Glutamatergic neuron (in vitro differentiated cells): Measurements from ENCODE around the gene FGFRL1. TPM values are rescaled to one million over a fixed set of nuclear protein-coding genes. Genes with fewer than 3 reads are reported as not detected.

Experiments used
- DNase-seq: peaks from one replicate; pipeline ENCODE4 v3.0.0; 2022
- H3K27ac Mint-ChIP-seq: one replicate; pipeline ENCODE4 v1.8.0; 2020; ENCODE audit warnings: mild to moderate bottlenecking, mixed read lengths, inconsistent platforms; ENCODE audit not compliant: unreplicated experiment
- H3K27me3 Mint-ChIP-seq: one replicate; pipeline ENCODE4 v1.8.0; 2020; ENCODE audit warnings: mild to moderate bottlenecking, moderate library complexity, mixed read lengths, inconsistent platforms; ENCODE audit not compliant: unreplicated experiment
- H3K36me3 Mint-ChIP-seq: one replicate; pipeline ENCODE4 v1.8.0; 2020; ENCODE audit warnings: mild to moderate bottlenecking, mixed read lengths, inconsistent platforms; ENCODE audit not compliant: unreplicated experiment
- H3K4me1 Mint-ChIP-seq: one replicate; pipeline ENCODE4 v1.8.0; 2020; ENCODE audit warnings: mild to moderate bottlenecking, low read depth, mixed read lengths, inconsistent platforms; ENCODE audit not compliant: unreplicated experiment
- H3K4me3 Mint-ChIP-seq: one replicate; pipeline ENCODE4 v1.8.0; 2020; ENCODE audit warnings: mild to moderate bottlenecking, mixed read lengths, inconsistent platforms; ENCODE audit not compliant: unreplicated experiment
- H3K9me3 Mint-ChIP-seq: one replicate; pipeline ENCODE4 v1.8.0; 2020; ENCODE audit warnings: mild to moderate bottlenecking, moderate library complexity, mixed read lengths, inconsistent platforms; ENCODE audit not compliant: unreplicated experiment
- CTCF ChIP-seq: fragments of 200-600 bp; sonication (generic); IDR thresholded peaks from one replicate; pipeline ENCODE4 v1.5.0; 2021; ENCODE audit not compliant: partially characterized antibody, unreplicated experiment
- total RNA-seq: library from RNA; stranded (reverse); fragmentation: NEBNext Ultra II Directional; extraction: Animal tissue kit (Norgen Biotek cat#: 25700); gene quantifications from one replicate; pipeline ENCODE4 v1.2.1, GENCODE V29; 2021; ENCODE audit not compliant: unreplicated experiment

The FGFRL1 gene
- total RNA-seq, 1 donor from 2014 or later = 20.9 TPM

- Mint-ChIP-seq H3K4me3 (no peak overlapping the region), H3K36me3 (no peaks in the 10 kb centered on the region), H3K27me3 (no peaks in the 10 kb centered on the region), H3K9me3 (no peaks in the 10 kb centered on the region), H3K27ac (no peak overlapping the region), H3K4me1 (no peaks in the 10 kb centered on the region)
- TF ChIP-seq CTCF = no peak
- DNase-seq = no peak
Measured at GRCh38 chr4:1019729-1020470, 8.5 kb downstream of the FGFRL1 start.

- Mint-ChIP-seq H3K27me3 (peaks cover 2% of the 10 kb centered on the region), H3K36me3 (no peaks in the 10 kb centered on the region), H3K9me3 (peaks cover 5% of the 10 kb centered on the region), H3K4me3 (no peak overlapping the region), H3K4me1 (no peaks in the 10 kb centered on the region), H3K27ac (no peak overlapping the region)
- DNase-seq = no peak
- TF ChIP-seq CTCF = no peak
Measured at GRCh38 chr4:1021386-1022050, 10.1 kb downstream of the FGFRL1 start.

- H3K27ac Mint-ChIP-seq = no peak overlapping the region
- TF ChIP-seq CTCF = no peak
- no peak for DNase-seq
Measured at GRCh38 chr4:1022051-1022738, 10.8 kb downstream of the FGFRL1 start.

GRCh38 chr4:1022739-1023066 is 11.3 kb downstream of the FGFRL1 start:
- no peak for DNase-seq
- H3K27ac Mint-ChIP-seq = no peak overlapping the region
- H3K9me3 Mint-ChIP-seq = peaks cover 5% of the 10 kb centered on the region
- peaks cover 5% of the 10 kb centered on the region for H3K27me3 Mint-ChIP-seq
- H3K36me3 Mint-ChIP-seq = no peaks in the 10 kb centered on the region
- no peak overlapping the region for H3K4me3 Mint-ChIP-seq
- H3K4me1 Mint-ChIP-seq = peaks cover under 1% of the 10 kb centered on the region
- TF ChIP-seq CTCF = no peak

More at GRCh38 chr4:1022051-1022738, 10.8 kb downstream of the FGFRL1 start:
- H3K36me3 Mint-ChIP-seq = no peaks in the 10 kb centered on the region
- peaks cover 5% of the 10 kb centered on the region for H3K9me3 Mint-ChIP-seq
- H3K4me3 Mint-ChIP-seq = no peak overlapping the region
- peaks cover 5% of the 10 kb centered on the region for H3K27me3 Mint-ChIP-seq
- H3K4me1 Mint-ChIP-seq = no peaks in the 10 kb centered on the region

GRCh38 chr4:1023075-1023640 is 11.7 kb downstream of the FGFRL1 start:
- Mint-ChIP-seq H3K27me3 (peaks cover 5% of the 10 kb centered on the region), H3K4me1 (peaks cover 1% of the 10 kb centered on the region), H3K27ac (no peak overlapping the region), H3K4me3 (no peak overlapping the region), H3K9me3 (peaks cover 5% of the 10 kb centered on the region), H3K36me3 (no peaks in the 10 kb centered on the region)
- no peak for DNase-seq
- no peak for TF ChIP-seq CTCF
